ENCODE results near the gene TTC9B. TPM values are rescaled to one million over a fixed set of nuclear protein-coding genes. Genes with fewer than 3 reads are reported as not detected.

Gene TTC9B
- total and polyA plus RNA-seq, 10 donors = not detected

GRCh38 chr19:40249201-40249600 is 31.0 kb upstream of the TTC9B start:
- intact Hi-C loops (cut with DNase I; ENCODE audit: low total_unique reads) = no loop called here
- no peaks in the 10 kb centered on the region for H3K9me3 ChIP-seq
- no peaks in the 10 kb centered on the region for H3K27me3 ChIP-seq (replicated peaks in 1 of 7)
- H3K36me3 ChIP-seq = peaks cover 0 to 86% (median 22%) of the 10 kb centered on the region in 6 donors
- TF ChIP-seq CTCF (IDR thresholded peaks at IDR 0.05 in 8 of 11, conservative IDR thresholded peaks at IDR 0.05 in 3 of 11) (no peak), POLR2A (IDR thresholded peaks at IDR 0.05) (no peak), POLR2AphosphoS5 (IDR thresholded peaks at IDR 0.05) (peak in 1 of 3 donors; percentile 16)
- no peak overlapping the region for H3K27ac ChIP-seq
- no peak for DNase-seq
- H3K4me1 ChIP-seq = peaks cover 2 to 68% (median 18%) of the 10 kb centered on the region in 6 donors
- H3K4me3 ChIP-seq = no peak overlapping the region
- WGBS, 5 donors = 71 to 86% (median 73%) methylated on average over 10 of the region's 10 CpGs

- no peak for TF ChIP-seq CTCF (IDR thresholded peaks at IDR 0.05 in 8 of 11, conservative IDR thresholded peaks at IDR 0.05 in 3 of 11)
- TF ChIP-seq POLR2AphosphoS5 (IDR thresholded peaks at IDR 0.05) = peak in 2 of 3 donors; percentile 39 to 51
- no peaks in the 10 kb centered on the region for H3K9me3 ChIP-seq
- no peak overlapping the region for H3K4me3 ChIP-seq
- WGBS, 5 donors = 57 to 87% (median 74%) methylated on average over 10 to 12 of the region's 12 CpGs
- peak overlapping the region in 1 of 8 donors; percentile 10 for H3K27ac ChIP-seq
- no peak for DNase-seq
- peaks cover 2 to 80% (median 23%) of the 10 kb centered on the region in 6 donors for H3K4me1 ChIP-seq
- no peaks in the 10 kb centered on the region for H3K27me3 ChIP-seq (replicated peaks in 1 of 7)
- H3K36me3 ChIP-seq = peaks cover 0 to 79% (median 13%) of the 10 kb centered on the region in 6 donors
- intact Hi-C loops (cut with DNase I; ENCODE audit: low total_unique reads) = no loop called here
Measured at GRCh38 chr19:40247735-40248262, 29.6 kb upstream of the TTC9B start.

- TF ChIP-seq POLR2AphosphoS5 (IDR thresholded peaks at IDR 0.05) (no peak), CTCF (IDR thresholded peaks at IDR 0.05 in 8 of 11, conservative IDR thresholded peaks at IDR 0.05 in 3 of 11) (no peak), POLR2A (IDR thresholded peaks at IDR 0.05) (no peak)
- no peaks in the 10 kb centered on the region for H3K27me3 ChIP-seq (replicated peaks in 1 of 7)
- no peak overlapping the region for H3K27ac ChIP-seq
- no peak for DNase-seq
- no peaks in the 10 kb centered on the region for H3K9me3 ChIP-seq
- no peak overlapping the region for H3K4me3 ChIP-seq
- 90 to 96% (median 91%) methylated on average over 6 of the region's 6 CpGs for WGBS, 5 donors
- peaks cover 0 to 79% (median 17%) of the 10 kb centered on the region in 6 donors for H3K36me3 ChIP-seq
- intact Hi-C loops (cut with DNase I; ENCODE audit: low total_unique reads) = no loop called here
- H3K4me1 ChIP-seq = peaks cover 2 to 81% (median 28%) of the 10 kb centered on the region in 6 donors
Measured at GRCh38 chr19:40247178-40247577, 29.0 kb upstream of the TTC9B start.

GRCh38 chr19:40246292-40247073 is 28.3 kb upstream of the TTC9B start:
- DNase-seq = no peak
- WGBS, 5 donors = 88 to 98% (median 95%) methylated on average over 9 to 16 of the region's 16 CpGs
- TF ChIP-seq POLR2AphosphoS5 (IDR thresholded peaks at IDR 0.05) (peak in 1 of 3 donors; percentile 25), POLR2A (IDR thresholded peaks at IDR 0.05) (no peak)
- no peaks in the 10 kb centered on the region for H3K9me3 ChIP-seq
- H3K4me1 ChIP-seq = peaks cover 2 to 81% (median 32%) of the 10 kb centered on the region in 6 donors
- H3K27ac ChIP-seq = no peak overlapping the region
- H3K27me3 ChIP-seq (replicated peaks in 1 of 7) = no peaks in the 10 kb centered on the region
- H3K36me3 ChIP-seq = peaks cover 0 to 79% (median 24%) of the 10 kb centered on the region in 6 donors
- intact Hi-C loops (cut with DNase I; ENCODE audit: low total_unique reads) = no loop called here
- H3K4me3 ChIP-seq = no peak overlapping the region

Measured in spleen (tissue), 11 donors.